ENCODE data around the gene COX6B2.

DNA sequence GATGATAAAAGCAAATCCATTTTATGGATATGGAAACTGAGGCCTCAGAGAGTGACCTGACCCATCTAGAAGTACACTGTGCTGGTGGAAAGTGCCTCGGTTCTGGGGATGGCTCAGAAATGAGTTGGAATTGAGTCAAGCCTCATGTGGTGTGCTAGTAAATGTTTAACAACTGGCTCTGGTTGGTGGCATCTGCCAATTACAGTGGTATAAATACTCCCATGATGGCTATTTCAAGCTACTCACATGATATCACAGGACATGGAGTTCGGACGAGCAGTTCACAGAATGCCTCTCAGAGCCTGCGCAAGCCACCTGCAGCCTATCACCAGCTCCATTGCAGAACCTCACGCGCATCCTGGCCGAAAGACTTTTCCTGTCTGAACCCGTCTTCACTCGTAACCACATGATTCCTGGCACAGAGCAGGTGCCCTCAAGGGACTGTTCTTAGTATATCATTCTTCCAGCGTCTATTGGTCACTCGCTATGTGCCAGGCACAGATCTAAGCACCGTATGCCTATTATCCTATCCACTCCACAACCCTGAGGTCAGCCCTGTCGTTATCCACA lies 38.5 kb downstream of the COX6B2 start:
- TF ChIP-seq, protein P1, sequence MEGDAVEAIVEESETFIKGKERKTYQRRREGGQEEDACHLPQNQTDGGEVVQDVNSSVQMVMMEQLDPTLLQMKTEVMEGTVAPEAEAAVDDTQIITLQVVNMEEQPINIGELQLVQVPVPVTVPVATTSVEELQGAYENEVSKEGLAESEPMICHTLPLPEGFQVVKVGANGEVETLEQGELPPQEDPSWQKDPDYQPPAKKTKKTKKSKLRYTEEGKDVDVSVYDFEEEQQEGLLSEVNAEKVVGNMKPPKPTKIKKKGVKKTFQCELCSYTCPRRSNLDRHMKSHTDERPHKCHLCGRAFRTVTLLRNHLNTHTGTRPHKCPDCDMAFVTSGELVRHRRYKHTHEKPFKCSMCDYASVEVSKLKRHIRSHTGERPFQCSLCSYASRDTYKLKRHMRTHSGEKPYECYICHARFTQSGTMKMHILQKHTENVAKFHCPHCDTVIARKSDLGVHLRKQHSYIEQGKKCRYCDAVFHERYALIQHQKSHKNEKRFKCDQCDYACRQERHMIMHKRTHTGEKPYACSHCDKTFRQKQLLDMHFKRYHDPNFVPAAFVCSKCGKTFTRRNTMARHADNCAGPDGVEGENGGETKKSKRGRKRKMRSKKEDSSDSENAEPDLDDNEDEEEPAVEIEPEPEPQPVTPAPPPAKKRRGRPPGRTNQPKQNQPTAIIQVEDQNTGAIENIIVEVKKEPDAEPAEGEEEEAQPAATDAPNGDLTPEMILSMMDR (IDR thresholded peaks at IDR 0.05), result no peak
- TF ChIP-seq EZH2 (IDR thresholded peaks at IDR 0.05), result no peak
